Measurements from ENCODE around the gene PKNOX2.

Gene PKNOX2

GRCh38 chr11:125164422-125165110 lies at the start of gene PKNOX2:
Gene PKNOX2, plus strand, starts transcription at chr11:125164751. Its CDS starts 186,555 bp downstream, at chr11:125351306.
- peak; percentile 44 for DNase-seq

GRCh38 chr11:125117429-125117828 lies 47.1 kb upstream of the PKNOX2 start:
- DNase-seq = no peak

GRCh38 chr11:125123194-125123946 lies 41.2 kb upstream of the PKNOX2 start:
- no peak for DNase-seq

DNA sequence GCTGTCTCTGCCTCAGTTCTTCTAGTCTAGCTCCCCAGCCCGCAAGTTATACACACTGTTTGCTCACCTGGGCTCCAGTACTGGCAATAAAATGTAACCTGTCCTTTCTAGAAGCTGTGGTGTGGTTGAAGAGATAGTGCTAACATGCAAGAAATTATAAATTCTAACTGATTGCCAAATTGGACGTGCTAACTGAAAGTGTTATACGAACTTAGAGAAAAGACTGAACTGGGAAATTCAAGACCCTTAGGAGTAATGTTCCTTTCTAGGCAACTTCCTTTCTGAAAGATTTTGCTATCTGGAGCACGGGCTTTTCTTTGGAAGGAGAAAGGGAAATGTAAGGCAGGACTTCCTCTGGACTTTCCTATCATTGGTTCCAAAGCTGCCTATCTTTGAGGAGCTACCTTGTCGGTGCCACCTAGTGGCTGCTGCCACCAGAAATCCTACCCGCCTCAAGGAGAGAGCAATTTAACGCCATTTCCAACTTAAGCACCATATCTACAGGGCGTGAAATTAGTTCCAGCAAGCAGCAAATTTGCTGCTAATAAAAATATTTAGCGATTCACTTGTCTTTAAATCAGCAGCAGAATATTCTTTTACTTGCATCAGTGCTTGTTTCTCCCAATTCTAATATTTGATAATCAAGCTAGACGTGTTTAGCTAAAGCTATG lies 40.5 kb upstream of the PKNOX2 start:
- DNase-seq = peak; percentile 41

- DNase-seq = no peak
Observed at GRCh38 chr11:125124618-125124992, 39.9 kb upstream of the PKNOX2 start.

DNA sequence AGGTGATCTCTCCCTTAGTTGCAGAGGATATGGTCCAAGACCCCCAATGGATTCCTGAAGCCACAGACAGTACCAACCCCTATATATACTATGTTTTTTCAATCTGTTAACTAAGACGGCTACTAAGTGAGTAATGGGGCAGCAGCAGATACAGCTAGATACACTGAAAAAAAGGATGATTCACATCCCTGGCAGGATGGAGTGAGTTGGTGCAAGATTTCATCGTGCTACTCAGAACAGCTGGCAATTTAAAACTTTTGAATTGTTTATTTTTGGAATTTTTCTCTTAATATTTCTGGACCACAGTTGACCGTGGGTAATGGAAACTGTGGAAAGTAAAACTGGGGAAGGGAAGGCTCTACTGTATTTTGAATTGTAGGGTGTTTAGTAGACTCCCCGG lies 36.1 kb upstream of the PKNOX2 start:
- no peak for DNase-seq

- DNase-seq = no peak
Observed at GRCh38 chr11:125129316-125129993, 35.1 kb upstream of the PKNOX2 start.

DNA sequence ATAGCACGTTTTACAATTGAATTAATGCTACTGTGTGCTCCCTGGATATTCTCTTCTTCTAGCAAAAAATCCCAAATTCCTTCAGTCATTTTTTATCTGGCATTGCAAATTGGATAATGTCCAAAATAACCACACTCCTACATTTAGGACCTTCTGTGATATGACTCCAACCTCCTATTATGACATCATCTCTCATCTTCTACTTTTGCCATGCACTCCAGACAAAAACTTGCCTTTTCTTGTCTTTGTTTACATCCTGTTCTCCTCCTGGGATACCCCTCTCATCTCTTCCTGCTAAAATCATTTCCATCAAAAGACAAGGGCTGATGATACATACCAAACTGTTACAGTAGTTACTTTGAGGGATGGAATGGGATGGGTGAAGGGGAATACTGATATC lies 32.5 kb upstream of the PKNOX2 start:
- no peak for DNase-seq

GRCh38 chr11:125132596-125132995 lies 32.0 kb upstream of the PKNOX2 start:
- DNase-seq = no peak

DNA sequence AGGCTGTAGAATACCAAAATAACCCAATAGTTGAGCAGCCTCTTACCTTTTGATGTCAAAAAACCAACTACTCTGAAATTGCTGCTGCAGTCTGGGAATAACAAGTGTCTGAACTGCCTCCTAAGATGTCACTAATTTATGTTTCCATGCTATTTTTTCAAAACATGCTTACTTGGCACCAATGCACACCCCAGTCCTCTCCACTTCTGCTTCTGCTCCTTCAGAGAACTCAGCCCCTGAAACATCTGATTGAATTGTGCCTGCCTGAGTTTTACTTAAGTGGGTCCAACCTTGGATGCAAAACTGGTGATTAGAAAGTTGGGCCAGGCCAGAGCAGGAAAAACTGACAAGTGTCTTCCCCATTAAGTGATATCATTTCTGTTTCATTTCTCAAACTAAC lies 28.6 kb upstream of the PKNOX2 start:
- no peak for DNase-seq

DNA sequence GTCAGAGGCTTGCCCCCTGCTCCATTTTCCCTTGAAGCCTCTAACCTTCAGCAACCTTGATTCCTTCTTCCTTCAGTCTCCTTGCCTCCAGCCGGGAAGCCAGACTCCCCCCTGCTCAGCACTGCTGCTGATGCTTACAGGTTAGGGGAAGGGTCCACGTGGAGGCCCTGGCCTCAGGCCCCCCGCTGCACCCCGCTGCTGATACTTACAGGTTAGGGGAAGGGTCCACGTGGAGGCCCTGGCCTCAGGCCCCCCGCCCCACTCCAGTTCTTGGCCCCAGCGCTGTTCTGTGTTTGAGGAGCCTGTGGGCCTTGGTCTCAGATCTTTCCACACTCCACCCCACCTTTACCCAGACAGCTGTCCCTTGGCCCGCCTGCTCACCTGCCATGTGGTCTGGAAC lies 25.6 kb upstream of the PKNOX2 start:
- DNase-seq = no peak

GRCh38 chr11:125139778-125140177 lies 24.8 kb upstream of the PKNOX2 start:
- no peak for DNase-seq

GRCh38 chr11:125140233-125140632 lies 24.3 kb upstream of the PKNOX2 start:
- DNase-seq = no peak

GRCh38 chr11:125141178-125141577 lies 23.4 kb upstream of the PKNOX2 start:
- no peak for DNase-seq

DNA sequence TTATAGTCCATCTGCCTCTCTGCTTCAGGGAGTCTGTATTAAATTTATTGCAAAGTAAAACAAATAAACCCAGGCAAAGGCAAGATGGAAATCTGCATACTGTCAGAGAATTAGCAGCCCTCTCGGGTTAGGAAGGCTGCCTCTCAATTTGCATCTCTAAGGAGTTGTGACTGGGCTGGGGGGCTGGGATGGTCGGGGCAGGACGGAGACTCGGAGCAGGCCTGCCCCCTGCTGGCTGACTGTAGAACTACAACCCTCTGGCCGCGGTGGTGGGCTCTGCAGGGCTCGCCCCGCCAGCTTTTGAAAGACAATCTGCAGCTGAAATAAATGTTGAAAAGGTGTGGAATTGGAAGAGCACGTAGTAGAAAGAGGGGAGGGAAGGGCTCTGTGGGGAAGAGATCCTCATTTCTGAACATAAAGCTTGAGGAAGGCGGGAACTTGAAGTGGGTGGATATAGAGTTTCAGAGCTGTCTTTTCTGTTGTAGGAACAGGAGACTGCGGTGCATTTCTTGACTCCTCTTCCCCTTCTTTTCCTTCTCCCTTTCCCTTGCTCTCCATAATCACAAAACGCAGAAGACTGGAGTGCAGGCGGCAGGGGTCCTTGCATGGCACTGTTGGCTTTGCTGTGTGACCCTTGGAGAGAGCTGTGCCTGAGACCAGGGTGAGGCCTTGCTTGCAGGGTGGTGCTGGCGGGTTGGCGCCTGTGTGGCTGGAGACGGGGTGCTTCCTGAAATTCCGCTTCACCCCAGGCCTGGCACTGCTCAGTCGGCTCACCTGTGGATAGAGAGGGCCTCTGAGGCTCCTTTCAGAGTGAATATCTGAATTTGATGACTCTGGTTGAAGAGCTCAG lies 22.6 kb upstream of the PKNOX2 start:
- DNase-seq = peak; percentile 45

DNA sequence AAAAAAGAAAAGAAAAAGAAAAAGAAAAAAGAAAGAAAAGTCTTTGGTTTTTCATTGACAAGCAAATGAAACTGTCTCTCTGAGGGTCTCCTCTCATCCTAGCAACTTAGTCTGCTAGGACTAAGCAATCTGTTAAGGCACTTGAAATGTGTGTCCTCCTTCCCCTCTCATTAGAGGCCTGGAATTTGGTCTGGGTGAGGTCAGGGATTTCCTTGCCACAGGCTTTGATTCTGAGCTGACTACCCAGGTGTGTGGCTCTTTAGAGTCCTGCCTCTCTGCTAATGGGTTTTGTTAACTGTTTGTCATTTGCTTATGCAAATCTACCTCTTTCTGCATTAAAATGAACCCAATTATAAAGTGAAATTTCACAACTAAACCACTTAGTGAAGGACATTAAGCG lies 18.3 kb upstream of the PKNOX2 start:
- DNase-seq = no peak

DNA sequence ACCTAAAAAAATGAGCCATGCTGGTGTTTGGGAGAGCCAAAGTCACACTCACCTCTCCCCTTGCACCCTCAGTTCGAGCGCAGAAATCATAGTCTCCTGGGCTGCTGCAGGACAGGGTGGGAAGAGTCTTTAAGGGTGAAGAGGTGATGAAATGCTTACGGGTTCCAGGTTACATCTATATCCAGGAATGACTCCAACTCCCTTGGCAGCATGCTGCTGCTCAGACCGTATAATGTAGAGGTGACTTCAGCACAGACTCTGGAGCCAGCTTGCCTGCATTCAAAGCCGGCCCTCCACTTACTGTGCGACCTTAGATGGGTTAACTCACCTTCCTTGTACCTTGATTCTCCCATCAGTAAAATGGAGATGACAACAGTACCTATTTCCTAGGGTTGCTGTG lies 17.3 kb upstream of the PKNOX2 start:
- DNase-seq = no peak

DNA sequence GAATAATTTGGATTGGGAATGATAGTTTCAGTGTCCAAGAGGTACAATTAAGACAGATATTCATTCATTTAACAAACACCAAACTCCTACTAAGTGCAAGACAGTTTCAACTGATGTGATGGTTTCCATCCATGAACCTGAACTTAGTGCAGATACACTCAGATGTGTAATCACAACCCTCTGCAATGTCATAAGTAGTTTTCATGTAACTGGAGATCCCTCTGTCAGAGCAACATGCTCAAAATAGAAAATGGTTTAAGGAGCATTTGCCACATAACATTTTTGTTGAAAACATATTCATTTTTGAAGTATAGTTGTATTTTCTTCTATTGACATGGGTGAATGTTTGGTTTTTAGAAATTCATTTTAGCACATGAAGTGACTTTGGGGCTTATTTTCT lies 16.5 kb upstream of the PKNOX2 start:
- DNase-seq = no peak

DNA sequence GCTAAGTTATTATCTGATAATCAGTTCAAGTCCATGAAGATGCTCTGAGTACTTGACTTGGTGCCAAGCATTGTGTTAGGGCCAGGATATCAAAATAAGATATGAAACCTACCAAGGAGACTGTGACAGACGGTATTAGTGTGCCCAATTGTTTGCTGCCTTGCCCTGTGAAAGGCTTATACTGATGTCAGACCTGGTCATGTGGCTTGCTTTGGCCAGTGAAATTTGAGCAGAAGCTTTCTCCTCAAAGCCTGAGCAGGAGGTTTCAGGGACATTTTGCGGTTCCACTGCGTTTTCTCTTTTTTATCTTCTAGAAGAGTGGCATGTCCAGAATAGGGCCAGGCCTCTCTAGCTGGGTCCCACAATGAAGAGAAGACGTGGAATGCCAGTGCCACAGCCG lies 15.8 kb upstream of the PKNOX2 start:
- no peak for DNase-seq

DNA sequence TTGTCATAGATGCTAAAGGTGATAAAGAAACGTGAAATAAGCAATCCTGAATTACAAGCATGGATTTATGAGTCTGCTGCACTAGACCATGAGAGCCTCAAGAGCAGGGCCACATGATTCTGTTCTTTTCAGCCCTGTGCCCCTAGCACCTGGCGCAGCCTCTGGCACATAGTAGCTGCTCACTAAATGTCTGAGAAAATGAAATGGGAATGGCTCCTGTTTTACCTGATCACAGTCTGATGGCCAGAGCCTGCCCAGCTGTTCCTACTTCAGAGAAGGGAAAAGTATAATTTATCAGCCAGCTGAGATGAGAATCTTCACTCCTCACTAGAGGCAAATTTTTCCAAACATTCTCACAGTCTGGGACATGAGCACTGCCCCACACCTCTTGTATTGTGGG lies 10.7 kb upstream of the PKNOX2 start:
- no peak for DNase-seq

DNA sequence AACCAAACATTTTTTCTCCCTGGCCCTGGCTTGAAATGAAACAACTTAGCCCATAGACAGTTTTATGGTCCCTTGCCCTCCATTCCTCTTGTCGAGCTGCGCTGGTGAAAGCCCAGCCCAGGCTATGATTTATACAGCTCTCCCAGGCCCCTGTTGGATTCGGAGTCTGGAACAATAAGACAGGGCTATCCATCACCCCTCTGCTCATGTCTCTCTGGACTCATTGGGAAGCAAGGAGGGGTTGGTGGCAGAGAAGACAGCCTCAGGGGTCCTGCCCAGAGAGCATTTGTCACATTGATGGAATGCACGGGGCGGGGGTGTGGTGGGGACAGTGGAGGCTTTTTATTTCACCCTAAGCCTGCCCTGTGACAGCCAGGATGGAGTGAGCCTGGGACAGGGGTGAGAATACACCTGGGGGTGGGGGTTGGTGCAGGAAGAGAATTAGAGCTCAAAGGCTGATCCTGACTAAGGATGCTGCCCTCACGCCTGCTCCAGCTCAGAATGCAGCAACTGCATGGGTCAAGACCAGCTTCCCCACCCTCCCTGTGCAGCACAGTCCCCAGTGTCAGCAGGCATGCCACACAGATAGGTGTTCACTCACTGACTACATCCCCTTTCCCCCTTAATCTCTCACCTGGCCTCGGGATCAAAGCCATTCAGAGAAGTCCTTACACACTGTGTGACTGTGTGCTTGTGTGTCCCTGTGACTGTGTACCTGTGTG lies 10.0 kb upstream of the PKNOX2 start:
- no peak for DNase-seq

DNA sequence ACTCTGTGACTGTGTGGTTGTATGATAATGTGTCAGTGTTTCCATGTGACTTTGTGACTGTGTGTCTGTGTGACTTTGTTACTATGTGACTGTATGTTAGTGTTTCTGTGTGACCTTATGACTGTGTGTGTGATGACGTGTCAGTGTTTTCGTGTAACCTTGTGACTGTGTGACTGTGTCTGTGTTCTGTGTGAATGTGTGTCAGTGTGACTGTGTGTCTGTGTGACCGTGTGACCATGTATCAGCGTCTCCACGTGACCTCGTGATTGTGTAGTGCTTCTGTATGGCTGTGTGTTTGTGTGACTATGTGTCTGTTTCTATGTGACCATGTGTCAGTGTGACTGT lies 9.5 kb upstream of the PKNOX2 start:
- DNase-seq = no peak

Measured in CD4-positive, alpha-beta T cell treated with Interleukin-4 for 4 hours (primary cell).